ENCODE measurements around the gene PBXIP1. TPM values are rescaled to one million over a fixed set of nuclear protein-coding genes. Genes with fewer than 3 reads are reported as not detected.

PBXIP1 gene
- polyA plus RNA-seq, 1 donor (not counting 4 experiments of a cell fraction or from before 2014, with no cell fraction given), result 15.6 TPM

GRCh38 chr1:154966111-154966510, 10.2 kb upstream of the PBXIP1 start:
- Histone ChIP-seq H3K9me3 (ENCODE audit: control insufficient read depth, low read depth, low read length) (no peaks in the 10 kb centered on the region), H3K4me1 (ENCODE audit: control insufficient read depth, extremely low read depth, insufficient read depth, low read length) (peaks cover 42% of the 10 kb centered on the region), H3K9me1 (ENCODE audit: control insufficient read depth, extremely low read depth, insufficient read depth, low read length) (no peaks in the 10 kb centered on the region), H3K27me3 (ENCODE audit: control insufficient read depth, extremely low read depth, insufficient read depth, low read length) (no peaks in the 10 kb centered on the region), H3K4me3 (ENCODE audit: control insufficient read depth in 2 of 3, extremely low read depth in 1 of 3, insufficient read depth in 2 of 3, low read depth in 1 of 3, low read length in 3 of 3) (no peak overlapping the region), H3K27ac (ENCODE audit: control insufficient read depth, insufficient read depth, low read length) (no peak overlapping the region), H3K79me2 (ENCODE audit: control insufficient read depth, insufficient read depth, low read length) (peaks cover 53% of the 10 kb centered on the region), H4K20me1 (ENCODE audit: control insufficient read depth, extremely low read depth, insufficient read depth, low read length) (no peaks in the 10 kb centered on the region), H3K9ac (ENCODE audit: control insufficient read depth, extremely low read depth, insufficient read depth, low read length) (no peak overlapping the region), H2AFZ (ENCODE audit: control insufficient read depth, low read length) (no peak overlapping the region), H3K4me2 (ENCODE audit: control insufficient read depth, extremely low read depth, insufficient read depth, low read depth, low read length) (no peak overlapping the region), H3K36me3 (ENCODE audit: control insufficient read depth in 2 of 2, extremely low read depth in 1 of 2, insufficient read depth in 2 of 2, low read length in 2 of 2) (peaks cover 35 to 58% of the 10 kb centered on the region in 2 experiments)
- DNase-seq (ENCODE audit: low read depth, low spot score) (no peak), FAIRE-seq (no peak)
- TF ChIP-seq EZH2 (IDR thresholded peaks at IDR 0.05; ENCODE audit: low read length), result no peak
- TF ChIP-seq, protein P1, sequence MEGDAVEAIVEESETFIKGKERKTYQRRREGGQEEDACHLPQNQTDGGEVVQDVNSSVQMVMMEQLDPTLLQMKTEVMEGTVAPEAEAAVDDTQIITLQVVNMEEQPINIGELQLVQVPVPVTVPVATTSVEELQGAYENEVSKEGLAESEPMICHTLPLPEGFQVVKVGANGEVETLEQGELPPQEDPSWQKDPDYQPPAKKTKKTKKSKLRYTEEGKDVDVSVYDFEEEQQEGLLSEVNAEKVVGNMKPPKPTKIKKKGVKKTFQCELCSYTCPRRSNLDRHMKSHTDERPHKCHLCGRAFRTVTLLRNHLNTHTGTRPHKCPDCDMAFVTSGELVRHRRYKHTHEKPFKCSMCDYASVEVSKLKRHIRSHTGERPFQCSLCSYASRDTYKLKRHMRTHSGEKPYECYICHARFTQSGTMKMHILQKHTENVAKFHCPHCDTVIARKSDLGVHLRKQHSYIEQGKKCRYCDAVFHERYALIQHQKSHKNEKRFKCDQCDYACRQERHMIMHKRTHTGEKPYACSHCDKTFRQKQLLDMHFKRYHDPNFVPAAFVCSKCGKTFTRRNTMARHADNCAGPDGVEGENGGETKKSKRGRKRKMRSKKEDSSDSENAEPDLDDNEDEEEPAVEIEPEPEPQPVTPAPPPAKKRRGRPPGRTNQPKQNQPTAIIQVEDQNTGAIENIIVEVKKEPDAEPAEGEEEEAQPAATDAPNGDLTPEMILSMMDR (optimal IDR thresholded peaks at IDR 0.05 in 1 of 3, IDR thresholded peaks at IDR 0.05 in 1 of 3, conservative IDR thresholded peaks at IDR 0.05 in 1 of 3; ENCODE audit: extremely low read depth in 1 of 3, insufficient read depth in 2 of 3, low read length in 3 of 3), result no peak
- dilution Hi-C loops (cut with MboI; ENCODE audit: extremely low pct_ligation_motif_present, low sequenced_read_pairs), result no loop called here

DNA sequence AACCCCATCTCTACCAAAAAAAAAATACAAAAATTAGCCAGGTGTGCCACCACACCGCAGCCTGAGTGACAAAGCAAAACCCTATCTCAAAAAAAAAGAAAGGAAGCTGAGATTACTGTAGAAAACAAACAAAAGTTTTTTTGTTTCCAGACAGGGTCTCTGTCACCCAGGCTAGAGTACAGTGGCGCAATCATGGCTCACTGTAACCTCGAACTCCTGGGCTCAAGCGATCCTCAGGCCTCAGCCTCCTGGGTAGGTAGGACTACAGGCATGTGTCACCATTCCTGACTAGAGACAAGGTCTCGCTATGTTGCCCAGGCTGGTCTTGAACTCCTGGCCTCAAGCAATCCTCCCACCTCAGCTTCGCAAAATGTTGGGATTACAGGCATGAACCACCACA, 8.5 kb upstream of the PBXIP1 start:
- Histone ChIP-seq H3K27ac (ENCODE audit: control insufficient read depth, insufficient read depth, low read length) (no peak overlapping the region), H3K79me2 (ENCODE audit: control insufficient read depth, insufficient read depth, low read length) (peaks cover 55% of the 10 kb centered on the region), H4K20me1 (ENCODE audit: control insufficient read depth, extremely low read depth, insufficient read depth, low read length) (no peaks in the 10 kb centered on the region), H3K4me3 (ENCODE audit: control insufficient read depth in 2 of 3, extremely low read depth in 1 of 3, insufficient read depth in 2 of 3, low read depth in 1 of 3, low read length in 3 of 3) (no peak overlapping the region), H3K9ac (ENCODE audit: control insufficient read depth, extremely low read depth, insufficient read depth, low read length) (no peak overlapping the region), H3K4me1 (ENCODE audit: control insufficient read depth, extremely low read depth, insufficient read depth, low read length) (peaks cover 38% of the 10 kb centered on the region), H3K9me3 (ENCODE audit: control insufficient read depth, low read depth, low read length) (no peaks in the 10 kb centered on the region), H2AFZ (ENCODE audit: control insufficient read depth, low read length) (no peak overlapping the region), H3K36me3 (ENCODE audit: control insufficient read depth in 2 of 2, extremely low read depth in 1 of 2, insufficient read depth in 2 of 2, low read length in 2 of 2) (peaks cover 35 to 56% of the 10 kb centered on the region in 2 experiments), H3K27me3 (ENCODE audit: control insufficient read depth, extremely low read depth, insufficient read depth, low read length) (no peaks in the 10 kb centered on the region), H3K9me1 (ENCODE audit: control insufficient read depth, extremely low read depth, insufficient read depth, low read length) (no peaks in the 10 kb centered on the region), H3K4me2 (ENCODE audit: control insufficient read depth, extremely low read depth, insufficient read depth, low read depth, low read length) (no peak overlapping the region)
- no peak for FAIRE-seq
- no peak for TF ChIP-seq EZH2 (IDR thresholded peaks at IDR 0.05; ENCODE audit: low read length)
- TF ChIP-seq, protein P1 (optimal IDR thresholded peaks at IDR 0.05 in 1 of 3, IDR thresholded peaks at IDR 0.05 in 1 of 3, conservative IDR thresholded peaks at IDR 0.05 in 1 of 3; ENCODE audit: extremely low read depth in 1 of 3, insufficient read depth in 2 of 3, low read length in 3 of 3), result no peak
- dilution Hi-C loops (cut with MboI; ENCODE audit: extremely low pct_ligation_motif_present, low sequenced_read_pairs), result no loop called here
- DNase-seq (ENCODE audit: low read depth, low spot score), result no peak
